Thyroid gland (tissue), 4 donors: ENCODE measurements around the gene MDK.

Source experiments
- POLR2A ChIP-seq, 2 donors: fragments of 450-650 bp; IDR thresholded peaks; one replicate each; pipeline ENCODE4 v1.6.1; 2017; ENCODE audit warnings: antibody characterized with exemption in 2 of 2, mild to moderate bottlenecking in 2 of 2, moderate library complexity in 1 of 2
- TF ChIP-seq, protein P1 (sequence below), 6 experiments: fragments of 200-600 bp in 3 of 6; fragments of 450-650 bp in 3 of 6; sonication (generic) in 3 of 6; IDR thresholded peaks; one replicate each; pipeline ENCODE4 v1.5.1; 2016 to 2019; ENCODE audit warnings: antibody characterized with exemption in 6 of 6, mild to moderate bottlenecking in 2 of 6, inconsistent platforms in 1 of 6, moderate library complexity in 1 of 6

DNA sequence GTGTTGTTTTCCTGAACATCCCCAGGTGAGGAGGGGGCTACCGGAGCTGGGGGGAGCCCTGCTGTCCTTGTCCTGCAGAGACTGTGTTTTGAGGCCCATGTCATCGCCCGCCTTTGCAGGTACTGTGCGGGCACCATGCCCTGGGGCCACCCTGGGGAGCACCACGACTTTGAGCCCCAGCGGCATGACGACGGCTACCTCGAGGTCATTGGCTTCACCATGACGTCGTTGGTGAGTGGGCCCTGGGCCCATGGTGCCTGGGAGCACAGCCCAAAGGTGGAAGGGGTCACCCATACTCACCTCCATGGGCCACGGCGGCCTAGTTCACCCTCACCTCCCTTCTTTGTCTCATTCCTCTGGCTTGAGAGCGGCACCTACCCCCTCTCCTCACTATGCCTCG is 6.7 kb upstream of the MDK start:
- TF ChIP-seq, protein P1, sequence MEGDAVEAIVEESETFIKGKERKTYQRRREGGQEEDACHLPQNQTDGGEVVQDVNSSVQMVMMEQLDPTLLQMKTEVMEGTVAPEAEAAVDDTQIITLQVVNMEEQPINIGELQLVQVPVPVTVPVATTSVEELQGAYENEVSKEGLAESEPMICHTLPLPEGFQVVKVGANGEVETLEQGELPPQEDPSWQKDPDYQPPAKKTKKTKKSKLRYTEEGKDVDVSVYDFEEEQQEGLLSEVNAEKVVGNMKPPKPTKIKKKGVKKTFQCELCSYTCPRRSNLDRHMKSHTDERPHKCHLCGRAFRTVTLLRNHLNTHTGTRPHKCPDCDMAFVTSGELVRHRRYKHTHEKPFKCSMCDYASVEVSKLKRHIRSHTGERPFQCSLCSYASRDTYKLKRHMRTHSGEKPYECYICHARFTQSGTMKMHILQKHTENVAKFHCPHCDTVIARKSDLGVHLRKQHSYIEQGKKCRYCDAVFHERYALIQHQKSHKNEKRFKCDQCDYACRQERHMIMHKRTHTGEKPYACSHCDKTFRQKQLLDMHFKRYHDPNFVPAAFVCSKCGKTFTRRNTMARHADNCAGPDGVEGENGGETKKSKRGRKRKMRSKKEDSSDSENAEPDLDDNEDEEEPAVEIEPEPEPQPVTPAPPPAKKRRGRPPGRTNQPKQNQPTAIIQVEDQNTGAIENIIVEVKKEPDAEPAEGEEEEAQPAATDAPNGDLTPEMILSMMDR (IDR thresholded peaks at IDR 0.05), result no peak
- TF ChIP-seq POLR2A (IDR thresholded peaks at IDR 0.05), result no peak
